Endothelial cell of umbilical vein (primary cell): ENCODE results near the gene PDCD1. TPM values are rescaled to one million over a fixed set of nuclear protein-coding genes. Genes with fewer than 3 reads are reported as not detected.

Experiments used
- BruUV-seq: library from RNA; stranded (reverse); fragments of 400-500 nt; replicated peaks from 2 replicates; lab custom pipeline; 2021; lab: Mats Ljungman, UMichigan
- CTCF ChIA-PET: fragments of 300-600, 350-600 bp; sonication (Branson Sonifier 250); formaldehyde crosslinking; loops from one replicate; lab custom pipeline; 2021; ENCODE audit warnings: antibody characterized with exemption, inconsistent platforms; lab: Charles Lee
- POLR2A ChIA-PET: fragments of 300-600, 350-600 bp; sonication (Branson Sonifier 250); formaldehyde crosslinking; loops from one replicate; lab custom pipeline; 2021; ENCODE audit warnings: antibody characterized with exemption, inconsistent platforms; lab: Charles Lee
- DNase-seq: peaks from one replicate; pipeline ENCODE4 v3.0.0-alpha.2; 2011; ENCODE audit warnings: low read depth, low spot score
- FAIRE-seq: peaks from 2 replicates; lab custom pipeline; 2011; peaks lifted over from hg19 to GRCh38; lab: Jason Lieb, UNC
- H2AFZ ChIP-seq: 2 replicates; pipeline ENCODE4 v1.6.0; 2012; ENCODE audit warnings: low read depth, low read length, control low read depth, inconsistent platforms
- H3K27ac ChIP-seq: 2 replicates; pipeline ENCODE4 v1.5.1; 2011; ENCODE audit warnings: low read depth, mild to moderate bottlenecking, control low read depth, low read length, moderate library complexity; ENCODE audit not compliant: insufficient read depth
- H3K27me3 ChIP-seq, 2 experiments: 2 replicates each; pipeline versions ENCODE4 v1.6.0 to v1.6.1; 2011; ENCODE audit warnings: low read length in 2 of 2, mixed read lengths in 1 of 2; ENCODE audit not compliant: control insufficient read depth in 2 of 2, insufficient read depth in 2 of 2
- H3K36me3 ChIP-seq, 2 experiments: 2 replicates in 1 of 2; 3 replicates in 1 of 2; pipeline ENCODE4 v1.5.1; 2011; ENCODE audit warnings: low read length in 2 of 2, mild to moderate bottlenecking in 1 of 2, moderate library complexity in 1 of 2; ENCODE audit not compliant: control insufficient read depth in 2 of 2, insufficient read depth in 2 of 2; ENCODE audit errors: extremely low read depth in 1 of 2
- H3K4me1 ChIP-seq: 3 replicates; pipeline ENCODE4 v1.5.1; 2011; ENCODE audit warnings: mild to moderate bottlenecking, low read length; ENCODE audit not compliant: control insufficient read depth, insufficient read depth; ENCODE audit errors: extremely low read depth
- H3K4me2 ChIP-seq: 2 replicates; pipeline ENCODE4 v1.6.1; 2011; ENCODE audit warnings: low read length, control low read depth, mixed read lengths; ENCODE audit not compliant: insufficient read depth
- H3K4me3 ChIP-seq, 3 experiments: fragments of 200-600 bp in 1 of 3; sonication (generic), shearing (Covaris generic) in 1 of 3; replicated peaks in 1 of 3; 2 replicates each; pipeline ENCODE4 v1.5.1; 2011 to 2016; ENCODE audit warnings: control low read depth in 3 of 3, low read length in 3 of 3, mild to moderate bottlenecking in 2 of 3, inconsistent platforms in 1 of 3, low read depth in 1 of 3, moderate library complexity in 1 of 3; ENCODE audit not compliant: insufficient read depth in 1 of 3
- H3K79me2 ChIP-seq: 2 replicates; pipeline ENCODE4 v1.6.0; 2012; ENCODE audit warnings: low read length, inconsistent platforms; ENCODE audit not compliant: control insufficient read depth, insufficient read depth
- H3K9ac ChIP-seq: replicated peaks from 2 replicates; pipeline ENCODE3; 2011; ENCODE audit warnings: low read length, control low read depth; ENCODE audit not compliant: insufficient read depth; ENCODE audit errors: extremely low read depth
- H3K9me1 ChIP-seq: replicated peaks from 3 replicates; pipeline ENCODE4 v1.6.0; 2011; ENCODE audit warnings: mild to moderate bottlenecking, low read length; ENCODE audit not compliant: control insufficient read depth, insufficient read depth; ENCODE audit errors: extremely low read depth
- H3K9me3 ChIP-seq: replicated peaks from 2 replicates; pipeline ENCODE4 v1.5.1; 2012; ENCODE audit warnings: low read length, inconsistent platforms; ENCODE audit not compliant: control insufficient read depth, insufficient read depth
- H4K20me1 ChIP-seq: replicated peaks from 2 replicates; pipeline ENCODE3; 2011; ENCODE audit warnings: mild to moderate bottlenecking, low read length; ENCODE audit not compliant: control insufficient read depth, insufficient read depth; ENCODE audit errors: extremely low read depth
- CTCF ChIP-seq, 2 donors: IDR thresholded peaks; 1 replicate in 1 of 2; 2 replicates in 1 of 2; pipeline ENCODE4 v1.5.1; 2011; ENCODE audit warnings: low read length in 2 of 2, mild to moderate bottlenecking in 2 of 2, moderate library complexity in 2 of 2, control low read depth in 1 of 2, inconsistent platforms in 1 of 2, low read depth in 1 of 2; ENCODE audit not compliant: insufficient read depth in 1 of 2; ENCODE audit errors: extremely low read depth in 1 of 2
- EZH2 ChIP-seq: IDR thresholded peaks from 2 replicates; pipeline ENCODE4 v1.6.1; 2012; ENCODE audit warnings: borderline replicate concordance, low read depth, mild to moderate bottlenecking, moderate library complexity, low read length, inconsistent platforms; ENCODE audit not compliant: severe bottlenecking
- FOS ChIP-seq: IDR thresholded peaks from 2 replicates; pipeline ENCODE4 v1.6.1; 2011; ENCODE audit warnings: mild to moderate bottlenecking, low read length, moderate library complexity, borderline replicate concordance; ENCODE audit not compliant: insufficient read depth
- GATA2 ChIP-seq: IDR thresholded peaks from 2 replicates; pipeline ENCODE4 v1.7.0; 2011; ENCODE audit warnings: low read depth, mild to moderate bottlenecking, moderate library complexity, mixed read lengths, low read length; ENCODE audit not compliant: insufficient read length, insufficient read depth
- JUN ChIP-seq: IDR thresholded peaks from 2 replicates; pipeline ENCODE4 v1.6.1; 2011; ENCODE audit warnings: borderline replicate concordance, low read depth; ENCODE audit not compliant: insufficient read length, insufficient read depth
- MAX ChIP-seq: IDR thresholded peaks from 2 replicates; pipeline ENCODE4 v1.6.1; 2011; ENCODE audit not compliant: insufficient read depth, insufficient read length
- MYC ChIP-seq: IDR thresholded peaks from one replicate; pipeline ENCODE4 v1.6.1; 2011; ENCODE audit warnings: mild to moderate bottlenecking, low read depth, low read length
- POLR2A ChIP-seq: IDR thresholded peaks from 2 replicates; pipeline ENCODE4 v1.6.1; 2012; ENCODE audit warnings: low read depth, mild to moderate bottlenecking, control low read depth, low read length
- POLR2AphosphoS5 ChIP-seq: IDR thresholded peaks from 2 replicates; pipeline ENCODE4 v1.6.1; 2012; ENCODE audit warnings: low read depth, mild to moderate bottlenecking, control low read depth, low read length, moderate library complexity; ENCODE audit not compliant: insufficient read depth
- dilution Hi-C: fragments of 300-500 bp; cut with MboI; formaldehyde crosslinking; loops from one replicate; pipeline ENCODE4 v1.15.0; 2019; ENCODE audit warnings: low sequenced_read_pairs; ENCODE audit not compliant: extremely low pct_ligation_motif_present
- intact Hi-C: fragments of 100-400 bp; cut with micrococcal nuclease; formaldehyde crosslinking; loops from one replicate; pipeline ENCODE4 v1.10.0; 2022
- polyA plus RNA-seq, 4 experiments: library from polyadenylated mRNA; depleted of rRNA in 3 of 4; stranded (reverse) in 3 of 4; unstranded in 1 of 4; fragments of >200 nt; gene quantifications; 2 replicates each; pipeline versions ENCODE4 v1.2.1 to v1.2.3, GENCODE V29; 2011 to 2012; ENCODE audit warnings: missing spikeins in 1 of 4
- total RNA-seq: library from RNA; stranded (reverse); gene quantifications from 2 replicates; pipeline ENCODE4 v1.2.3, GENCODE V29; 2021

Gene PDCD1
- total and polyA plus RNA-seq, 2 donors (not counting 3 experiments of a cell fraction or from before 2014, with no cell fraction given) = not detected

DNA sequence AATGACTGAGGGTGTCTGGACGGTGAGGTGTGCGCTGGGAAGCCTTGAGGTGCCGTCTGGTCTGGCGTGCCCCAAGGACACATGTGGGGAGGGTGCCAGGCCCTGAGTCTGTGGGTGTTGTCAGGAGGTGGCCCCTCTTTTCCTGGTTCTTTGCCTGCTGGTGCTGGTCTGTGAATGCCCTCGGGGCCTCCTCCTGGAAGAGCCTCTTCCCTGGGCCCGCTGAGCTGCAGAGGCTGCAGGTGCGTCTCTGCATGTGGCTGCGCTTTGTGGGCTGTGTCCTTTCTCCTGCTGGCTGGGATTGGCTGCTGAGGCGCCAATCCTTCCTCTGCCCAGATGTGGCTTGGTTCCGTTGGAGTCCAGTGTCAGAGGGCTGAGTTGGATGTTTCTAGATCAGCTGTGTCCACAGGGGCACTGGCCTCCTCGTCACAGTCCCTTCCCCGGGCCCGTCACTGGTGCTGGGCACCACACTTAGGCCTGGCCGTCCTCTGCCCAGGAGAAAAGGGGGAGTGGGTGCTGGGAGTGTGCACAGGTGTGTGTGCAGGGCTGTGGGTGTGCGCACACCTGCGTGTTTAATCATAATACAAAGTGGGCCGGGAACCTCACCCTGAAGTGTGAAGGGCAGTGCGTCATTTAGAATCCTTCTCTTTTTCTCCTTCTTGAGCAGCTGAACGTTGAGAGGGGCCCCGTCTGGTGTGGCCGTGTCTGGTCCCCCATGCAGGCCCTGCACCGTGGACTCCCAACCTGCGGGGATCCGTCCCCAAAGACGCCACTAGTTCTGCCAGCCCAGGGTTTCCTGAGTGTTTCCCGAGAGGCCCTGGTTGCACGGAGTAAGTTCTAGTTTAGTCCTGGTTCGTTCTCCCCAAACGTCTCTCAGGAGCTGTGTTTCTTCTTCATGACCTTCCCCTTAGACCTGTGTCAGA is 46.4 kb upstream of the PDCD1 start:
- ChIA-PET POLR2A (no interaction called here), CTCF (no interaction called here)
- dilution Hi-C loops (no loop called here), intact Hi-C loops (no loop called here)
- Histone ChIP-seq H2AFZ (no peak overlapping the region), H3K9ac (no peak overlapping the region), H3K4me3 (no peak overlapping the region), H3K4me2 (no peak overlapping the region), H3K27ac (no peak overlapping the region), H3K36me3 (no peaks in the 10 kb centered on the region), H3K79me2 (no peaks in the 10 kb centered on the region), H4K20me1 (no peaks in the 10 kb centered on the region), H3K27me3 (peaks cover 2% of the 10 kb centered on the region in 2 experiments), H3K9me3 (no peaks in the 10 kb centered on the region), H3K9me1 (no peaks in the 10 kb centered on the region), H3K4me1 (no peaks in the 10 kb centered on the region)
- DNase-seq = no peak
- BruUV-seq = no TSS peak
- no peak for FAIRE-seq
- TF ChIP-seq GATA2 = no peak
- no peak for TF ChIP-seq JUN
- no peak for TF ChIP-seq MAX
- TF ChIP-seq CTCF (IDR thresholded peaks at IDR 0.05; ENCODE audit: extremely low read depth in 1 of 2, insufficient read depth in 1 of 2, low read depth in 1 of 2, low read length in 2 of 2) = no peak
- TF ChIP-seq POLR2A = no peak
- TF ChIP-seq EZH2 = no peak
- TF ChIP-seq MYC = no peak
- no peak for TF ChIP-seq FOS
- no peak for TF ChIP-seq POLR2AphosphoS5
